ENCODE data around the gene TCF19. TPM values are rescaled to one million over a fixed set of nuclear protein-coding genes. Genes with fewer than 3 reads are reported as not detected.
A peak's percentile ranks its signal among the peaks of the same experiment; 100 is the strongest.
"Not testable (repeated sequence)": the region's sequence is repeated elsewhere in the genome, so short reads cannot be mapped to it uniquely, and the experiment has no call there.

Gene TCF19
- total RNA-seq, 1 donor: 20.7 TPM

DNA sequence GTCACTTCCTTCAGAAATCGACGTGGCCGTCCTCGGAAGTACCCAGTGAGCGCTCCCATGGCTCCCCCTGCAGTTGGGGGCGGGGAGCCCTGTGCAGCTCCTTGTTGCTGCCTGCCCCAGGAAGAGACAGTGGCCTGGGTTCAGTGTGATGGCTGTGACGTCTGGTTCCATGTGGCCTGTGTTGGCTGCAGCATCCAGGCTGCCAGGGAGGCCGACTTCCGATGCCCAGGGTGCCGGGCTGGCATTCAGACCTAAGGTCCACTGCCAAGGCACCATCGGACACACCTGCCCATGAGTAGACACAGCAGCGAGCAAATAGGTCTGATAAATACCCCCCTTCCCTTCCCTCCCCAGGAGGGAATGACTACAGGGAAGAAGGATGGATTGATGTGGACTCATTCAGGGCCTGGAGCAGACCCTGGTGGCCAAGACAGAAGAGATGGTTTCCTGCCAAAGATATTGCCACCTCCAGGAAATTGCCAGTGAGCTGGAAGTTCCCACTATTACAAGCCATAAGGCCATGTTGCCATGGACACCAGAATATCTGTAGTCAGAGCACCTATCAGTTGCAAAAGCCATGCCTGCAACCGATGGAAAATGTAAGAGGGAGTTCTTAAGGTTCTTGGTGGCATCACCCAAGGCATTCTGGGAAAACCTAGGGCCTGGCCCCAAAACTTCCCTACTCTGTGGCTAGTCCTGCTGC lies 4.2 kb downstream of the TCF19 start:
- TF ChIP-seq, protein P1, sequence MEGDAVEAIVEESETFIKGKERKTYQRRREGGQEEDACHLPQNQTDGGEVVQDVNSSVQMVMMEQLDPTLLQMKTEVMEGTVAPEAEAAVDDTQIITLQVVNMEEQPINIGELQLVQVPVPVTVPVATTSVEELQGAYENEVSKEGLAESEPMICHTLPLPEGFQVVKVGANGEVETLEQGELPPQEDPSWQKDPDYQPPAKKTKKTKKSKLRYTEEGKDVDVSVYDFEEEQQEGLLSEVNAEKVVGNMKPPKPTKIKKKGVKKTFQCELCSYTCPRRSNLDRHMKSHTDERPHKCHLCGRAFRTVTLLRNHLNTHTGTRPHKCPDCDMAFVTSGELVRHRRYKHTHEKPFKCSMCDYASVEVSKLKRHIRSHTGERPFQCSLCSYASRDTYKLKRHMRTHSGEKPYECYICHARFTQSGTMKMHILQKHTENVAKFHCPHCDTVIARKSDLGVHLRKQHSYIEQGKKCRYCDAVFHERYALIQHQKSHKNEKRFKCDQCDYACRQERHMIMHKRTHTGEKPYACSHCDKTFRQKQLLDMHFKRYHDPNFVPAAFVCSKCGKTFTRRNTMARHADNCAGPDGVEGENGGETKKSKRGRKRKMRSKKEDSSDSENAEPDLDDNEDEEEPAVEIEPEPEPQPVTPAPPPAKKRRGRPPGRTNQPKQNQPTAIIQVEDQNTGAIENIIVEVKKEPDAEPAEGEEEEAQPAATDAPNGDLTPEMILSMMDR (IDR thresholded peaks at IDR 0.05; ENCODE audit: insufficient read depth, low read depth, low read length): no peak
- H3K4me3 ChIP-seq (ENCODE audit: low read depth, low read length): no peak overlapping the region
- DNase-seq (ENCODE audit: low read depth): no peak

- TF ChIP-seq, protein P1 (IDR thresholded peaks at IDR 0.05; ENCODE audit: insufficient read depth, low read depth, low read length): no peak
- DNase-seq (ENCODE audit: low read depth): peak; percentile 18
- H3K4me3 ChIP-seq (ENCODE audit: low read depth, low read length): no peak overlapping the region
Observed at GRCh38 chr6:31163922-31164321, 5.5 kb downstream of the TCF19 start.

DNA sequence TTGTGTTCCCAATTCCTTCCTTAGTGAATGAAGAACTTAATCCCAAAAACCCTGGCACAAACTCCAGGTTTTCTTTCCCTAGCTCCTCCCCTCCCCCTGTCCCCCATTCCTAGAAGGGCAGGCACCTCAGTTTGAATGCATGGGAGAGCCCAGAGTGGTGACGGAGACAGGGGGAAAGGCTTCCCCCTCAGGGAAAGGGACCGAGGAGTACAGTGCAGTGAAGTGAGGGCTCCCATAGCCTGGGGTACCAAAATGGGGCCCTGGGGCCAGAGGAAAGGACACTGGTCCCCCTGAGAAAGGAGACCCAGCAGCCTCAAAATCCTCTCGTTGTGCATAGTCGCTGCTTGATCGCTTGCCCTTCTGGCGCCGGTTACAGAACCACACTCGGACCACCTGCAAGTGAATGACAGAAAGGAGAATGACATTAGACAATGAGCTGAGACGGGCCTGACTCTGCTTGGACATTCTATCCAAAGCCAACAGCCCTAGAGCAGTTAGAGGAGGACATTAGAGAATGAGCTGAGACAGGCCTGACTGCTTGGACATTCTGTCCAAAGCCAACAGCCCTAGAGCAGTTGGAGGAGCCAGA lies 6.2 kb downstream of the TCF19 start:
- not testable (repeated sequence) for H3K4me3 ChIP-seq (ENCODE audit: low read depth, low read length); DNase-seq (ENCODE audit: low read depth)

DNA sequence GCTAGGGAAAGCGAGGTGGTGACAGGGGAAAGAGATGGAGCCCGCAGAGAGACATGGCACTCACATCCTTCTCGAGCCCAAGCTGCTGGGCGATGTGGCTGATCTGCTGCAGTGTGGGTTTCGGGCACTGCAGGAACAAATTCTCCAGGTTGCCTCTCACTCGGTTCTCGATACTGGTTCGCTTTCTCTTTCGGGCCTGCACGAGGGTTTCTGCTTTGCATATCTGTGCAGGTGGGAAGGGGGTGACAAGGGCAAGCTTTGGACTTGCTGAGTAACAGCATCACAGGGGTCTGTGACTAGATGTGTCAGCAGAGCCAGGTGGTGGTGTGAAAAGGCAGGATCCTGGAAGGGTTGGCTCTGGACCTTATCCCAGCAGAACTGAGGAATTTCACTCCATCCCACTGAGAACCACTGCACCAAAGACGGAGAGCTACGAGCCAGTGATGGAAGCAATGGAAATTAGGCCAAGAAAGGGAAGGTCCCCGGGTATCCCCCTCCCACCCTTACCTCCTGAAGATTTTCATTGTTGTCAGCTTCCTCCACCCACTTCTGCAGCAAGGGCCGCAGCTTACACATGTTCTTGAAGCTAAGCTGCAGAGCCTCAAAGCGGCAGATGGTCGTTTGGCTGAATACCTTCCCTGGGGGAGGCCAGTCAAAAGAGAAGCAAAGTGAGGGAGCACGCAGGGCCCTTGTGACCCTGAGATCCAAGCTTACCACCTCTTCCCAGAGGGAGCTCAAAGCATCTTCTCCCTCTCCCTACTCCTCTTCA lies 6.9 kb downstream of the TCF19 start:
- not testable (repeated sequence) for DNase-seq (ENCODE audit: low read depth); H3K4me3 ChIP-seq (ENCODE audit: low read depth, low read length)

GRCh38 chr6:31165986-31166385 lies 7.6 kb downstream of the TCF19 start:
- TF ChIP-seq, protein P1 (IDR thresholded peaks at IDR 0.05; ENCODE audit: insufficient read depth, low read depth, low read length): no peak

DNA sequence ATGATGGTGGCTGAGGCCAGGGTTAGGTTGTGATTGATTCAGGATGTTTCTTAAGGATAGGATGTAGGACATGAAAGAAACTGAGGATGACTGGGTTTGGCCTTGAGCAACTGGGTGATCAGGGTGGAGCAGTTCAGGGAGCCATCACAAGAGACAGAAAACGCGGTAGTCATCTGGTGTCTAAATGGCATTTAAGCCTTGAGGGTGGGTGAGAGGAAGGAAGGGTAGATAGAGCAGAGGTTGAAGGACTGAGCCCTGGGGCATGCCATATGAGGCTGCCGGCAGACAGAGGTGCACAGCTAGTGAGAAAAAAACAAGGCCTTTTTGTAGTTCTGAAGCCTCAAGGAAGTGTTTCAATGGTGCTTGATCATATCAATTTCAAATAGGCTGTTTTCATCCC lies 10.2 kb downstream of the TCF19 start:
- TF ChIP-seq, protein P1 (IDR thresholded peaks at IDR 0.05; ENCODE audit: insufficient read depth, low read depth, low read length): no peak
- DNase-seq (ENCODE audit: low read depth): no peak
- no peak overlapping the region for H3K4me3 ChIP-seq (ENCODE audit: low read depth, low read length)

More at GRCh38 chr6:31165986-31166385, 7.6 kb downstream of the TCF19 start:
- no peak overlapping the region for H3K4me3 ChIP-seq (ENCODE audit: low read depth, low read length)
- DNase-seq (ENCODE audit: low read depth): no peak

DNA sequence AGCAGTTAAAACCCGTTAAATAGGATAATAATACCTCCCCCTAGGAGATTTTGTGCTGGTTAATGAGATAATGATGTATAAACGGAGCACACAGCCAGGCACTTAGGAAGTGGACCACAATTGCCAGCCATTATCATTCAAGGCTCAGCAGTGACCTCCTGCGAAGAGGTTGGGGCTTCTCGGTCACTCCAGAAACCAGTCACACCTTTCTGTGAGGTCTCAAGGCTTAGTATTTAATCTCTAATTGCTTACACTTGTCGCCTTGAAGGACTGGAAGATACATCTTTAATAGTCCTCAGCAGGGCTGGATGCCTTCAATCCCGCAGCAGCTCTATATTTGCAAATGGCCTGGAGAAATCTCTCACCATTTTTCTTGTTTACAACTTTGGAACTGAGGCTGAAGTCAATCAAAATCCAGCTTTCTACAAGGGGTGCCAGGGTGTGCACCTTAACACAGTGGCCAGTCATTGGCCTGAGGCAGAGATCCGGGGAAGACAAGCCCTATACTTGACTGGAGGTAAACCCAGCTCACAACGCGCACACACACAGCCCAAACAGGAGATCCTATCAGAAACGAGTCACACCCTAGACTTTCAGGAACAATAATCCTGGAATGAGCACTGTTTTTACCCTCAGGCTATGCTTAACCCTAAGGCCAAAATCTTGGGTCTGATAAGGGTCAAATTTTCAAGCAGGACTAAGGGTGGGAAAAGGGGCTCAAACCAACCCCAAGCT lies 10.9 kb downstream of the TCF19 start:
- no peak for DNase-seq (ENCODE audit: low read depth)
- H3K4me3 ChIP-seq (ENCODE audit: low read depth, low read length): no peak overlapping the region
- TF ChIP-seq, protein P1 (IDR thresholded peaks at IDR 0.05; ENCODE audit: insufficient read depth, low read depth, low read length): no peak

DNA sequence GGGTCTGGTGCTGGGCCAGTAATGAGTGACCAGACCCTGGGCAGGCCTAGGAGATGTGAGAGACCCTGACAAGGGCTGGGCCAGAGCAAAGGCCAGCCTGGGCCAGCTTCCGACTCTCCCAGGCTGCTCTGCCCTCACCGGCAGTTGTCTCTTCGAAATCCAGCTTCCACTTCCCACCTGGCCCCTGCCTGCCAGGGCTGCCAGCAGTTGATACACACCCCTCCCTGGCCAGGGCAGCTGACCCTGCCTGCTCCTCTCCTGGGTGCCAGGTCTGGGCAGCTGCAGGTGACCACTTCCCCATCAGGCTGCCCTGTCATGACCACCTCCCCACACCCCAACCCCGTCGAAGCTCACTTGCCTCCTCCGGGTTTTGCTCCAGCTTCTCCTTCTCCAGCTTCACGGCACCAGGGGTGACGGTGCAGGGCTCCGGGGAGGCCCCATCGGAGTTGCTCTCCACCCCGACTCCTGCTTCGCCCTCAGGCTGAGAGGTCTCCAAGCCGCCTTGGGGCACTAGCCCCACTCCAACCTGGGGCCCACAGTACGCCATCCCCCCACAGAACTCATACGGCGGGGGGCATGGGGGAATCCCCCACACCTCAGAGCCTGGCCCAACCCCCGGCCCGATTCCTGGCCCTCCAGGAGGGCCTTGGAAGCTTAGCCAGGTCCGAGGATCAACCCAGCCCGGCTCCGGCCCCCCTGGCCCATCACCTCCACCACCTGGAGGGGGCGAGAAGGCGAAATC lies 11.6 kb downstream of the TCF19 start:
- not testable (repeated sequence) for DNase-seq (ENCODE audit: low read depth); H3K4me3 ChIP-seq (ENCODE audit: low read depth, low read length)
